Gastroesophageal sphincter (tissue), 2 donors: ENCODE measurements around the gene CCDC127.

Experiments used
- POLR2A ChIP-seq, 2 donors: fragments of 450-650 bp; IDR thresholded peaks; one replicate each; pipeline ENCODE4 v1.6.1; 2017; ENCODE audit warnings: antibody characterized with exemption in 2 of 2, mild to moderate bottlenecking in 2 of 2, moderate library complexity in 1 of 2
- POLR2AphosphoS5 ChIP-seq: sonication (generic); formaldehyde crosslinking; IDR thresholded peaks from one replicate; pipeline ENCODE4 v1.6.1; 2017; ENCODE audit warnings: antibody characterized with exemption

DNA sequence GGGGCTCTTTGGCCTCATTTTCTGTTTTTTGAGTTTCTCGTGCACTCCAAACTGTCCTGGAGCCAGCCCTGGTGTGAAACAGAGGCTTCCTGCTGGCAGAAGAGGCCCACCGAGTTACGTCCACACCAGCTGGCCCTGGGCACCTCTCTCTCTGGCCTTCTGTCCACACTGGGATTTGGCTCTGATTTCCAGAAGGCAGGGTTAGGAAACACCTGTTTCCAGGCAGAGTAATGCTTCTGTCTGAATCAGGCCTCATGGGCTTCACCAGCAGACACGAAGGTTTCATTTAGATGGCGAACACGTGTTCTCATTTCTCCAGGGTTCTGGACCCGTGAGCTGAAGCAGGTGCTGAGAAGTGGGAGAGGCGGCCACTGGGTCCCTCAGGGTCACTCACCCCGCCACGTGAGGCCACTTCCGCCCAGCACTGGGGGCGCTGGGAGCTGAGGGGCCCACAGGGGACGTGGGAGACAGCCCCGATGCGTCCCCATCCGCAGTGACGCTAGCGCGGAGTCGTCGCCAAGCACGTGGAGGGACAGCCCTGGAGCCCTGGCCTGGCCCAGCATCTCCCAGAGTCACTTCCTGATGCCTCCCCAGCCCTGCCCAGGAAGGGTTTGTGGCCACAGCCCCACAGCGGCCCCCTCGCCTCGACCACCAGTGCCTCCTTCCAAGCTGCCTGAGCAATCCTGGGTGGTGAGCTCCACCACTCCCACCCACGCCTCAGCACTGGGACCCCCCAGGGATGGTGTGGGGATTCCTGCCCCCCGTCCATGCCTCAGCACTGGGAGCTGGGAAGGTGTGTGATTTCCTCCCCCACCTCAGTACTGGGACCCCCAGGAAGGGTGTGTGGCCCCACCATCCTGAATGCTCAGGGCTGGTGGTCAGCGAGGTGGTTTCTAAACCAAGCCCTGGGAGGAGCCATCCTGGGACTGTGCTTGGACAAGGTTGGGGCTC lies 31.6 kb downstream of the CCDC127 start:
- TF ChIP-seq POLR2A (IDR thresholded peaks at IDR 0.05) (no peak), POLR2AphosphoS5 (no peak)
